Measurements from ENCODE around the gene MAPK1.
A peak's percentile ranks its signal among the peaks of the same experiment; 100 is the strongest.

The MAPK1 gene

GRCh38 chr22:21862386-21863245, 4.8 kb downstream of the MAPK1 start:
- Histone ChIP-seq H3K4me3 (ENCODE audit: low read depth, low read length) (no peak overlapping the region), H3K9me3 (ENCODE audit: control insufficient read depth, insufficient read depth, low read depth, low read length) (no peaks in the 10 kb centered on the region), H3K4me1 (ENCODE audit: control insufficient read depth, insufficient read depth, low read length) (peaks cover 6% of the 10 kb centered on the region), H3K27ac (ENCODE audit: extremely low read depth, low read depth, low read length) (no peak overlapping the region), H3K36me3 (ENCODE audit: control insufficient read depth in 2 of 2, insufficient read depth in 1 of 2, low read length in 2 of 2) (no peaks in the 10 kb centered on the region)
- TF ChIP-seq PRDM6 (tag by site-specific recombination; IDR thresholded peaks at IDR 0.05) (no peak), ZNF362 (tag by site-specific recombination; IDR thresholded peaks at IDR 0.05) (0 out of 2 replicates have a peak, but pooled peaks have one; percentile 32)
- ChIA-PET POLR2A (no interaction called here), CTCF (interaction anchor here (0.6 to 0.7 kb wide), 2 partner anchors 52 to 381 kb away, joined by 3 read pairs; no protein-coding TSS in a partner anchor)

GRCh38 chr22:21861851-21862250, 5.6 kb downstream of the MAPK1 start:
- Histone ChIP-seq H3K4me3 (ENCODE audit: low read depth, low read length) (no peak overlapping the region), H3K27ac (ENCODE audit: extremely low read depth, low read depth, low read length) (no peak overlapping the region), H3K4me1 (ENCODE audit: control insufficient read depth, insufficient read depth, low read length) (peaks cover 6% of the 10 kb centered on the region), H3K36me3 (ENCODE audit: control insufficient read depth in 2 of 2, insufficient read depth in 1 of 2, low read length in 2 of 2) (no peaks in the 10 kb centered on the region), H3K9me3 (ENCODE audit: control insufficient read depth, insufficient read depth, low read depth, low read length) (no peaks in the 10 kb centered on the region)
- CTCF ChIA-PET = interaction anchor here (0.6 to 0.7 kb wide), 2 partner anchors 61 to 382 kb away, joined by 3 read pairs; no protein-coding TSS in a partner anchor
- TF ChIP-seq ZNF366 (tag by site-specific recombination; conservative IDR thresholded peaks at IDR 0.05) = 0 out of 2 replicates have a peak, but pooled peaks have one; percentile 1
- TF ChIP-seq ZNF394 (tag by site-specific recombination; IDR thresholded peaks at IDR 0.05; ENCODE audit: borderline replicate concordance) = no peak
- POLR2A ChIA-PET = no interaction called here

- no peak overlapping the region for H3K4me3 ChIP-seq (ENCODE audit: low read depth, low read length)
- no peak overlapping the region for H3K27ac ChIP-seq (ENCODE audit: extremely low read depth, low read depth, low read length)
- CTCF ChIA-PET = interaction anchor here (0.6 kb wide), 1 partner anchor 60 kb away, joined by 3 read pairs; no protein-coding TSS in a partner anchor
- H3K36me3 ChIP-seq (ENCODE audit: control insufficient read depth in 2 of 2, insufficient read depth in 1 of 2, low read length in 2 of 2) = no peaks in the 10 kb centered on the region
- H3K9me3 ChIP-seq (ENCODE audit: control insufficient read depth, insufficient read depth, low read depth, low read length) = no peaks in the 10 kb centered on the region
- TF ChIP-seq HOXC10 (CRISPR knock-in tag; IDR thresholded peaks at IDR 0.05) = no peak
- TF ChIP-seq BCL6B (tag by site-specific recombination; IDR thresholded peaks at IDR 0.05) = no peak
- TF ChIP-seq OSR2 (tag by site-specific recombination; IDR thresholded peaks at IDR 0.05) = 0 out of 2 replicates have a peak, but pooled peaks have one; percentile 29
- TF ChIP-seq ZFP3 (tag by site-specific recombination; IDR thresholded peaks at IDR 0.05; ENCODE audit: low read depth) = peak; percentile 89
- 0 out of 2 replicates have a peak, but pooled peaks have one; percentile 11 for TF ChIP-seq ZNF366 (tag by site-specific recombination; conservative IDR thresholded peaks at IDR 0.05)
- peak; percentile 97 for TF ChIP-seq EGR2 (tag by site-specific recombination; IDR thresholded peaks at IDR 0.05; ENCODE audit: low read depth)
- TF ChIP-seq GLIS1 (tag by site-specific recombination; IDR thresholded peaks at IDR 0.05) = peak; percentile 9; the same call in 1 of the 2 replicates
- TF ChIP-seq KLF1 (tag by site-specific recombination; IDR thresholded peaks at IDR 0.05) = no peak
- no peak for TF ChIP-seq ZNF133 (tag by site-specific recombination; IDR thresholded peaks at IDR 0.05)
- TF ChIP-seq MEIS1 (CRISPR knock-in tag; IDR thresholded peaks at IDR 0.05; ENCODE audit: borderline replicate concordance) = no peak
- peak; percentile 97 for TF ChIP-seq ZFHX2 (tag by site-specific recombination; conservative IDR thresholded peaks at IDR 0.05)
- POLR2A ChIA-PET = interaction anchor here (1.0 kb wide), 1 partner anchor 26 kb away, joined by 3 read pairs; no protein-coding TSS in a partner anchor
- peaks cover 6% of the 10 kb centered on the region for H3K4me1 ChIP-seq (ENCODE audit: control insufficient read depth, insufficient read depth, low read length)
These were observed 6.1 kb downstream of the MAPK1 start for GRCh38 chr22:21861264-21861848.

Data from HEK293 (cell line).